Measurements from ENCODE around the gene SLC30A7. TPM values are rescaled to one million over a fixed set of nuclear protein-coding genes. Genes with fewer than 3 reads are reported as not detected.

Gene SLC30A7
- total RNA-seq, 1 donor from 2014 or later: 5.7 TPM

DNA sequence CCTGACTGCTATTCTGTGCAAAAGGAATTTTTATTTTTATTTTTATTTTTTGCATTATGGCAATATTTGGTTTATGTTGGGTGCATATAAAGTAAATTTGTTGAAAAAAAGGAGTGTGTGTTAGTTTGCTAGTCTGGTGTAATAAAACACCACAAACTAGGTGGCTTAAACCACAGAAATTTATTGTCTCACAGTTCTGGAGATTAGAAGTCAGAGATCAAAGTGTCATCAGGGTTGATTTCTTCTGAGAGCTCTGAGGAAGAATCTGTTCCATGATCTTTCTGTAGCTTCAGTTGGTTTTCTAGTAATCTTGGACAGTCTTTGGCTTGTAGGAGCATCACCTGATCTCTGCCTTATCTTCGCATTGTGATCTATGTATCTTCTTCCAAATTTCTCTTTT lies 6.5 kb downstream of the SLC30A7 start:
- Histone ChIP-seq H3K27me3 (ENCODE audit: low read depth) (no peaks in the 10 kb centered on the region), H3K4me1 (peaks cover 13% of the 10 kb centered on the region), H3K4me3 (no peak overlapping the region), H3K36me3 (peaks cover 64% of the 10 kb centered on the region), H3K9me3 (replicated peaks) (peaks cover 7% of the 10 kb centered on the region), H3K27ac (replicated peaks) (no peak overlapping the region)
- TF ChIP-seq, protein P1, sequence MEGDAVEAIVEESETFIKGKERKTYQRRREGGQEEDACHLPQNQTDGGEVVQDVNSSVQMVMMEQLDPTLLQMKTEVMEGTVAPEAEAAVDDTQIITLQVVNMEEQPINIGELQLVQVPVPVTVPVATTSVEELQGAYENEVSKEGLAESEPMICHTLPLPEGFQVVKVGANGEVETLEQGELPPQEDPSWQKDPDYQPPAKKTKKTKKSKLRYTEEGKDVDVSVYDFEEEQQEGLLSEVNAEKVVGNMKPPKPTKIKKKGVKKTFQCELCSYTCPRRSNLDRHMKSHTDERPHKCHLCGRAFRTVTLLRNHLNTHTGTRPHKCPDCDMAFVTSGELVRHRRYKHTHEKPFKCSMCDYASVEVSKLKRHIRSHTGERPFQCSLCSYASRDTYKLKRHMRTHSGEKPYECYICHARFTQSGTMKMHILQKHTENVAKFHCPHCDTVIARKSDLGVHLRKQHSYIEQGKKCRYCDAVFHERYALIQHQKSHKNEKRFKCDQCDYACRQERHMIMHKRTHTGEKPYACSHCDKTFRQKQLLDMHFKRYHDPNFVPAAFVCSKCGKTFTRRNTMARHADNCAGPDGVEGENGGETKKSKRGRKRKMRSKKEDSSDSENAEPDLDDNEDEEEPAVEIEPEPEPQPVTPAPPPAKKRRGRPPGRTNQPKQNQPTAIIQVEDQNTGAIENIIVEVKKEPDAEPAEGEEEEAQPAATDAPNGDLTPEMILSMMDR (IDR thresholded peaks at IDR 0.05; ENCODE audit: borderline replicate concordance): no peak
- intact Hi-C loops (cut with micrococcal nuclease): no loop called here
- DNase-seq: no peak

DNA sequence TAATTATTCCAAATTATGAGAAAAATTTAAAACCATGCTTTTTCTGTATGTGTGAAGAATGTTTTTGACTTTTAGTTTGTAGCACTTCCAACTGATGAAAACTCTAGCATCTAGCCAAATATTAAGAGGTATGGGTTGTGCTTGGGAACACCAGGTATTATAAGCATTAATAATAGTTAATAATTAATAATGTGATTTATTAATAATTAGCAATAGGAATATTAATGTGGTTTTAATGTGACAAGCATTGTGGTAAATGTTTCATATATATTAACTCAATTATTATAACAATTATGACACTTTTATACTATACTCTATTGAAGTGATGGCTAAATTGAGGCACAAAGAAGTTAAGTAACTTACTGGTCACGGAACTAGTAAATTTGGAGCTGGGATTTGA lies 7.9 kb downstream of the SLC30A7 start:
- H3K4me1 ChIP-seq: no peaks in the 10 kb centered on the region
- peaks cover 68% of the 10 kb centered on the region for H3K36me3 ChIP-seq
- intact Hi-C loops (cut with micrococcal nuclease): no loop called here
- H3K4me3 ChIP-seq: no peak overlapping the region
- peaks cover 7% of the 10 kb centered on the region for H3K9me3 ChIP-seq (replicated peaks)
- no peak overlapping the region for H3K27ac ChIP-seq (replicated peaks)
- H3K27me3 ChIP-seq (ENCODE audit: low read depth): no peaks in the 10 kb centered on the region
- TF ChIP-seq, protein P1 (IDR thresholded peaks at IDR 0.05; ENCODE audit: borderline replicate concordance): no peak
- no peak for DNase-seq

DNA sequence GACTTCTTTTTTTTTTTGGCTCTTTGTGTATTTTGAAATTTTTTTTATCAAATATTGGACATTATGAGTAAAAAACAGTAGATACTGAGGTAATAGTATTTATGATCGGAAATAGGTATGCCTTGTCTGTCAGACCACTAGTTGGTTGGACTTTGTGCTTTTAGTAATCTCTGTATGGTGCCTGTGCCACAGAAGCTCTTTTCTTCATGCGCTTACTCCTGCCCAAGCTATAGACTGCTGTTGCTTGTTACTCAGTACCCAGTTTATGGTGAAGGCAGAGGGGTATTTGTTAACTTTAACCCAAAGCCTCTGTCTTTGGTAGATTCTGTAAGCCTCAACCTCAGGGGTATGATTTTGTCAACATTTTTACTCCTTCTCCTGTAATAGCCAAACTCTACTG lies 8.6 kb downstream of the SLC30A7 start:
- H3K9me3 ChIP-seq (replicated peaks): peaks cover 7% of the 10 kb centered on the region
- peaks cover 68% of the 10 kb centered on the region for H3K36me3 ChIP-seq
- TF ChIP-seq, protein P1 (IDR thresholded peaks at IDR 0.05; ENCODE audit: borderline replicate concordance): no peak
- DNase-seq: no peak
- no peak overlapping the region for H3K27ac ChIP-seq (replicated peaks)
- no peak overlapping the region for H3K4me3 ChIP-seq
- H3K4me1 ChIP-seq: no peaks in the 10 kb centered on the region
- no peaks in the 10 kb centered on the region for H3K27me3 ChIP-seq (ENCODE audit: low read depth)
- intact Hi-C loops (cut with micrococcal nuclease): no loop called here

DNA sequence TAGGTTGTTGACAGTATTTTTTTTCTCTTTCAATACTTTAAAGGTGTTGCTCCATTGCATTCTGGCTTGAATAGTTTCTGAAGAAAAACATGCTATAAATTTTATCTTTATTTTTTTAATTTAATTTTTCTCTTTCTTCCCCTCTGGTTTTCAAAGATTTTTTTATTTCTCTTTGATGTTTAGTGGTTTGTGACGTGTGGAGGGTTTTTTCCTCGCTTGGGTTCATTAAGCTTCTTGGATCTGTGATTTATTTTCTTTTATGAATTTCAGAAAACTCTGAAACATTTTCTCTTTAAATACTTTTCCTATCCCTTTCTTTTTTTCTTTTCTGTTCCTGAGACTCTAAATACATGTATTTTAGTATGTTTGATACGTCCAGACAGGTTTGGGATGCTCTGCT lies 9.3 kb downstream of the SLC30A7 start:
- no peak overlapping the region for H3K27ac ChIP-seq (replicated peaks)
- no peaks in the 10 kb centered on the region for H3K4me1 ChIP-seq
- TF ChIP-seq, protein P1 (IDR thresholded peaks at IDR 0.05; ENCODE audit: borderline replicate concordance): no peak
- no peak overlapping the region for H3K4me3 ChIP-seq
- DNase-seq: no peak
- H3K36me3 ChIP-seq: peaks cover 68% of the 10 kb centered on the region
- intact Hi-C loops (cut with micrococcal nuclease): no loop called here
- H3K27me3 ChIP-seq (ENCODE audit: low read depth): no peaks in the 10 kb centered on the region
- peaks cover 7% of the 10 kb centered on the region for H3K9me3 ChIP-seq (replicated peaks)

DNA sequence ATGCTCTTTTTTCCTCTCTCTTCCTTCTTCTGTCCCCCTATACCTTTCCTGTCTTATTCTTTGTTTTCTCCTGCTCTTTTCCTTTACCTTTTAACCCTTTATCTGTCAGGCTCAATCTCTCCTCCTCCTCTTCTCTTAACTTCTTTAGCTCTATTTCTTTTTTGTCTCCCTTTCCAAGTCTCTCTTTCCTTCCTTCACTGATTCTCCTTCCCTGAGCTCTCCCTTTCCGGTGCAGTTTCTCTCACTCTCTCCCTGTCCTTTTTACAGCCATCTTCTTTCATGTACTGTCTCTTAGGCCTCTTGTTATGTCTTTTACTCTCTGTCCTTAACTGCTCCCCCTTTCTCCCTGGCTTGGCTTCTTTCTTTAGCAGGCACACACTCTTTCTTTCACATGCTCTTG lies 12.0 kb downstream of the SLC30A7 start:
- Histone ChIP-seq H3K4me1 (no peaks in the 10 kb centered on the region), H3K9me3 (replicated peaks) (peaks cover 7% of the 10 kb centered on the region), H3K27ac (replicated peaks) (no peak overlapping the region), H3K4me3 (no peak overlapping the region), H3K36me3 (peaks cover 79% of the 10 kb centered on the region), H3K27me3 (ENCODE audit: low read depth) (no peaks in the 10 kb centered on the region)
- intact Hi-C loops (cut with micrococcal nuclease): no loop called here
- TF ChIP-seq, protein P1 (IDR thresholded peaks at IDR 0.05; ENCODE audit: borderline replicate concordance): no peak
- DNase-seq: no peak

DNA sequence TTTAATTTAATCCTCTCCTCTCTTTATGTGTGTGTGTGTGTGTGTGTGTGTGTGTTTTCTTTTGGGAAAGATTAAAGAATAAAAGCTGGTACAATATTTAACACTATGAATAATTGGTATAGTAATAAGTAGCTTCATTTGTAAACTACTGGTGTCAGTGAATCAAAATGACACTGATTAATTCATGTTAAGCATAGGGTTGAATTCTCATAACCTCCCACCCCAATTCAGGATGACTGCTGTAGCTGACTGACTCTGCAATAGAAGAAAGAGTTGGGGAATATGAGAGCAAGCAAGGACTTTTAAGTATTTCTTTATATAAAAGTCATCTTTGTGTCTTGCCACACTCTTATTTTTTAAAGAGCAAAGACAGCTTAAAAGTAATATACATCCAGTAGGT lies 13.1 kb downstream of the SLC30A7 start:
- no peak for DNase-seq
- intact Hi-C loops (cut with micrococcal nuclease): no loop called here
- peaks cover 90% of the 10 kb centered on the region for H3K36me3 ChIP-seq
- no peak overlapping the region for H3K4me3 ChIP-seq
- TF ChIP-seq, protein P1 (IDR thresholded peaks at IDR 0.05; ENCODE audit: borderline replicate concordance): no peak
- no peaks in the 10 kb centered on the region for H3K27me3 ChIP-seq (ENCODE audit: low read depth)
- H3K27ac ChIP-seq (replicated peaks): no peak overlapping the region
- no peaks in the 10 kb centered on the region for H3K4me1 ChIP-seq
- peaks cover 7% of the 10 kb centered on the region for H3K9me3 ChIP-seq (replicated peaks)
